Memory B cell (primary cell): ENCODE measurements around the gene AFF3.
"Not testable (repeated sequence)": the region's sequence is repeated elsewhere in the genome, so short reads cannot be mapped to it uniquely, and the experiment has no call there.

ENCODE experiments used
- ATAC-seq: fragments of 150-1000 bp; cut with Tn5 transposase; 2 replicates; pipeline ENCODE4 v1.10.0; 2021; ENCODE audit warnings: low read depth, mild to moderate bottlenecking, moderate library complexity
- DNase-seq, 2 donors: peaks; one replicate each; pipeline ENCODE4 v3.0.0; 2022; ENCODE audit warnings: low spot score in 2 of 2
- H3K27ac Mint-ChIP-seq: one replicate; pipeline ENCODE4 v1.8.0; 2022; ENCODE audit warnings: mild to moderate bottlenecking, moderate library complexity, mixed read lengths
- H3K27me3 Mint-ChIP-seq: one replicate; pipeline ENCODE4 v1.8.0; 2022; ENCODE audit warnings: mixed read lengths
- H3K36me3 Mint-ChIP-seq: one replicate; pipeline ENCODE4 v1.8.0; 2022; ENCODE audit warnings: mild to moderate bottlenecking, mixed read lengths
- H3K4me1 Mint-ChIP-seq: one replicate; pipeline ENCODE4 v1.8.0; 2022; ENCODE audit warnings: mixed read lengths
- H3K4me3 Mint-ChIP-seq: one replicate; pipeline ENCODE4 v1.8.0; 2022; ENCODE audit warnings: mild to moderate bottlenecking, moderate library complexity, mixed read lengths
- H3K9me3 Mint-ChIP-seq: one replicate; pipeline ENCODE4 v1.8.0; 2022; ENCODE audit warnings: mixed read lengths

AFF3 gene

GRCh38 chr2:99948010-99948409 is 194.4 kb downstream of the AFF3 start:
- Mint-ChIP-seq H3K4me1 (peaks cover 11% of the 10 kb centered on the region), H3K36me3 (peaks cover 31% of the 10 kb centered on the region), H3K9me3 (no peaks in the 10 kb centered on the region), H3K4me3 (no peak overlapping the region), H3K27ac (no peak overlapping the region), H3K27me3 (no peaks in the 10 kb centered on the region)
- ATAC-seq, result no peak
- DNase-seq, result peak in 1 of 2 donors; percentile 7

- H3K4me3 Mint-ChIP-seq, H3K27ac Mint-ChIP-seq, ATAC-seq, H3K4me1 Mint-ChIP-seq, DNase-seq, H3K27me3 Mint-ChIP-seq, H3K9me3 Mint-ChIP-seq: not testable (repeated sequence)
- H3K36me3 Mint-ChIP-seq, result peaks cover 34% of the 10 kb centered on the region
Measured at GRCh38 chr2:99947366-99947765, 195.0 kb downstream of the AFF3 start.

GRCh38 chr2:99944019-99944418 is 198.4 kb downstream of the AFF3 start:
- H3K27ac Mint-ChIP-seq, result peak overlapping the region; percentile 48
- no peak overlapping the region for H3K4me3 Mint-ChIP-seq
- DNase-seq, result no peak
- no peak for ATAC-seq
- H3K36me3 Mint-ChIP-seq, result peaks cover 38% of the 10 kb centered on the region
- H3K4me1 Mint-ChIP-seq, result peaks cover 7% of the 10 kb centered on the region
- no peaks in the 10 kb centered on the region for H3K27me3 Mint-ChIP-seq
- H3K9me3 Mint-ChIP-seq, result no peaks in the 10 kb centered on the region

- ATAC-seq (no peak), DNase-seq (no peak)
- H3K27ac Mint-ChIP-seq, result no peak overlapping the region
- H3K4me1 Mint-ChIP-seq, result peaks cover 9% of the 10 kb centered on the region
- H3K9me3 Mint-ChIP-seq, result no peaks in the 10 kb centered on the region
- H3K27me3 Mint-ChIP-seq, result no peaks in the 10 kb centered on the region
- H3K36me3 Mint-ChIP-seq, result peaks cover 38% of the 10 kb centered on the region
- no peak overlapping the region for H3K4me3 Mint-ChIP-seq
Measured at GRCh38 chr2:99942561-99943347, 199.6 kb downstream of the AFF3 start.

- H3K4me1 Mint-ChIP-seq, result peaks cover 12% of the 10 kb centered on the region
- ATAC-seq (no peak), DNase-seq (no peak)
- peaks cover 41% of the 10 kb centered on the region for H3K36me3 Mint-ChIP-seq
- no peak overlapping the region for H3K4me3 Mint-ChIP-seq
- H3K9me3 Mint-ChIP-seq, result no peaks in the 10 kb centered on the region
- H3K27me3 Mint-ChIP-seq, result no peaks in the 10 kb centered on the region
- no peak overlapping the region for H3K27ac Mint-ChIP-seq
Measured at GRCh38 chr2:99940963-99941362, 201.4 kb downstream of the AFF3 start.

GRCh38 chr2:99939135-99939534 is 203.3 kb downstream of the AFF3 start:
- no peak for DNase-seq
- no peaks in the 10 kb centered on the region for H3K27me3 Mint-ChIP-seq
- H3K4me3 Mint-ChIP-seq, result no peak overlapping the region
- no peaks in the 10 kb centered on the region for H3K9me3 Mint-ChIP-seq
- peaks cover 47% of the 10 kb centered on the region for H3K36me3 Mint-ChIP-seq
- H3K27ac Mint-ChIP-seq, result no peak overlapping the region
- H3K4me1 Mint-ChIP-seq, result peaks cover 24% of the 10 kb centered on the region
- ATAC-seq, result no peak

GRCh38 chr2:99938250-99938649 is 204.1 kb downstream of the AFF3 start:
- Mint-ChIP-seq H3K27ac (no peak overlapping the region), H3K27me3 (no peaks in the 10 kb centered on the region), H3K9me3 (no peaks in the 10 kb centered on the region), H3K36me3 (peaks cover 54% of the 10 kb centered on the region), H3K4me3 (no peak overlapping the region), H3K4me1 (peaks cover 20% of the 10 kb centered on the region)
- DNase-seq (no peak), ATAC-seq (no peak)

GRCh38 chr2:99936065-99936464 is 206.3 kb downstream of the AFF3 start:
- H3K4me3 Mint-ChIP-seq, result no peak overlapping the region
- no peak for ATAC-seq
- peak overlapping the region; percentile 88 for H3K27ac Mint-ChIP-seq

GRCh38 chr2:99935662-99936061 is 206.7 kb downstream of the AFF3 start:
- H3K4me3 Mint-ChIP-seq, result no peak overlapping the region
- peak overlapping the region; percentile 88 for H3K27ac Mint-ChIP-seq
- no peaks in the 10 kb centered on the region for H3K27me3 Mint-ChIP-seq
- H3K9me3 Mint-ChIP-seq, result no peaks in the 10 kb centered on the region
- peaks cover 49% of the 10 kb centered on the region for H3K36me3 Mint-ChIP-seq
- peaks cover 26% of the 10 kb centered on the region for H3K4me1 Mint-ChIP-seq
- DNase-seq (no peak), ATAC-seq (no peak)

More at GRCh38 chr2:99936065-99936464, 206.3 kb downstream of the AFF3 start:
- peaks cover 50% of the 10 kb centered on the region for H3K36me3 Mint-ChIP-seq
- no peak for DNase-seq
- no peaks in the 10 kb centered on the region for H3K27me3 Mint-ChIP-seq
- H3K4me1 Mint-ChIP-seq, result peaks cover 25% of the 10 kb centered on the region
- no peaks in the 10 kb centered on the region for H3K9me3 Mint-ChIP-seq

GRCh38 chr2:99933894-99934650 is 208.3 kb downstream of the AFF3 start:
- peaks cover 49% of the 10 kb centered on the region for H3K36me3 Mint-ChIP-seq
- no peaks in the 10 kb centered on the region for H3K9me3 Mint-ChIP-seq
- no peaks in the 10 kb centered on the region for H3K27me3 Mint-ChIP-seq
- H3K27ac Mint-ChIP-seq, result no peak overlapping the region
- H3K4me3 Mint-ChIP-seq, result no peak overlapping the region
- ATAC-seq (no peak), DNase-seq (no peak)
- H3K4me1 Mint-ChIP-seq, result peaks cover 36% of the 10 kb centered on the region

- Mint-ChIP-seq H3K4me1 (peaks cover 39% of the 10 kb centered on the region), H3K36me3 (peaks cover 49% of the 10 kb centered on the region)
- H3K27me3 Mint-ChIP-seq, H3K9me3 Mint-ChIP-seq, ATAC-seq, H3K4me3 Mint-ChIP-seq, H3K27ac Mint-ChIP-seq, DNase-seq: not testable (repeated sequence)
Measured at GRCh38 chr2:99933491-99933890, 208.9 kb downstream of the AFF3 start.

- Mint-ChIP-seq H3K36me3 (peaks cover 34% of the 10 kb centered on the region), H3K27me3 (no peaks in the 10 kb centered on the region), H3K4me3 (no peak overlapping the region), H3K9me3 (peaks cover 2% of the 10 kb centered on the region), H3K27ac (peak overlapping the region; percentile 94), H3K4me1 (peaks cover 35% of the 10 kb centered on the region)
- DNase-seq (peak; percentile 25 to 28), ATAC-seq (peak; percentile 87)
Measured at GRCh38 chr2:99928470-99929053, 213.8 kb downstream of the AFF3 start.

GRCh38 chr2:99927690-99928207 is 214.6 kb downstream of the AFF3 start:
- peaks cover 39% of the 10 kb centered on the region for H3K4me1 Mint-ChIP-seq
- not testable (repeated sequence) for H3K27me3 Mint-ChIP-seq, H3K9me3 Mint-ChIP-seq
- peak overlapping the region; percentile 94 for H3K27ac Mint-ChIP-seq
- peaks cover 31% of the 10 kb centered on the region for H3K36me3 Mint-ChIP-seq
- H3K4me3 Mint-ChIP-seq, result peak overlapping the region; percentile 47
- ATAC-seq (peak; percentile 48), DNase-seq (peak; percentile 17 to 23)

- Mint-ChIP-seq H3K4me3 (peak overlapping the region; percentile 14), H3K9me3 (peaks cover 4% of the 10 kb centered on the region), H3K4me1 (peaks cover 41% of the 10 kb centered on the region)
Measured at GRCh38 chr2:99926986-99927385, 215.4 kb downstream of the AFF3 start.

More at GRCh38 chr2:99926986-99927385, 215.4 kb downstream of the AFF3 start:
- ATAC-seq (no peak), DNase-seq (no peak)
- Mint-ChIP-seq H3K27me3 (no peaks in the 10 kb centered on the region), H3K36me3 (peaks cover 31% of the 10 kb centered on the region), H3K27ac (peak overlapping the region; percentile 94)
